CD14-positive monocyte (primary cell): ENCODE measurements around the gene FAM53A. TPM values are rescaled to one million over a fixed set of nuclear protein-coding genes. Genes with fewer than 3 reads are reported as not detected.

Source experiments
- DNase-seq, 3 donors: peaks; one replicate each; pipeline ENCODE4 v3.0.0-alpha.2; 2011 to 2022
- H2AFZ ChIP-seq: 2 replicates; pipeline ENCODE4 v1.6.0; 2012; ENCODE audit warnings: mild to moderate bottlenecking, low read depth, low read length, inconsistent platforms; ENCODE audit not compliant: insufficient read depth, poor library complexity, severe bottlenecking
- H3K27ac ChIP-seq, 2 donors: 1 replicate in 1 of 2; 2 replicates in 1 of 2; pipeline ENCODE4 v1.5.1; 2012 to 2013; ENCODE audit warnings: low read length in 2 of 2, control low read depth in 1 of 2, inconsistent platforms in 1 of 2, low read depth in 1 of 2, mild to moderate bottlenecking in 1 of 2
- H3K27me3 ChIP-seq, 2 donors: one replicate each; pipeline versions ENCODE4 v1.6.0 to v1.6.1; 2011 to 2013; ENCODE audit warnings: low read length in 2 of 2; ENCODE audit not compliant: control insufficient read depth in 2 of 2, insufficient read depth in 2 of 2
- H3K36me3 ChIP-seq, 2 donors: replicated peaks in 1 of 2; 1 replicate in 1 of 2; 2 replicates in 1 of 2; pipeline versions ENCODE4 v1.5.1 to v1.6.1; 2012 to 2013; ENCODE audit warnings: low read length in 2 of 2, control low read depth in 1 of 2, inconsistent platforms in 1 of 2, mild to moderate bottlenecking in 1 of 2; ENCODE audit not compliant: insufficient read depth in 2 of 2, control insufficient read depth in 1 of 2
- H3K4me1 ChIP-seq, 2 donors: 1 replicate in 1 of 2; 2 replicates in 1 of 2; pipeline versions ENCODE4 v1.5.1 to v1.6.1; 2012 to 2013; ENCODE audit warnings: low read length in 2 of 2, control low read depth in 1 of 2, inconsistent platforms in 1 of 2, mild to moderate bottlenecking in 1 of 2, moderate library complexity in 1 of 2; ENCODE audit not compliant: insufficient read depth in 2 of 2, control insufficient read depth in 1 of 2
- H3K4me2 ChIP-seq: replicated peaks from 2 replicates; pipeline ENCODE3; 2012; ENCODE audit warnings: low read length, moderate library complexity, mild to moderate bottlenecking; ENCODE audit not compliant: poor library complexity, severe bottlenecking; ENCODE audit errors: extremely low read depth
- H3K4me3 ChIP-seq, 3 experiments: fragments of 200-600 bp in 1 of 3; sonication (generic) in 1 of 3; replicated peaks in 1 of 3; 1 replicate in 2 of 3; 2 replicates in 1 of 3; pipeline ENCODE4 v1.5.1; 2011 to 2013; ENCODE audit warnings: low read length in 3 of 3, mild to moderate bottlenecking in 3 of 3, control low read depth in 2 of 3, low read depth in 2 of 3, inconsistent platforms in 1 of 3, moderate library complexity in 1 of 3
- H3K79me2 ChIP-seq: 2 replicates; pipeline ENCODE4 v1.6.0; 2012; ENCODE audit warnings: mild to moderate bottlenecking, control low read depth, inconsistent platforms, low read length, moderate library complexity; ENCODE audit not compliant: insufficient read depth
- H3K9ac ChIP-seq: 2 replicates; pipeline ENCODE4 v1.6.0; 2017; ENCODE audit warnings: low read length, mild to moderate bottlenecking; ENCODE audit not compliant: insufficient read depth, poor library complexity, severe bottlenecking
- H3K9me3 ChIP-seq, 2 donors: replicated peaks in 1 of 2; 1 replicate in 1 of 2; 2 replicates in 1 of 2; pipeline versions ENCODE4 v1.5.1 to v1.6.1; 2012 to 2013; ENCODE audit warnings: low read length in 2 of 2, control low read depth in 1 of 2; ENCODE audit not compliant: control insufficient read depth in 1 of 2, insufficient read depth in 1 of 2
- H4K20me1 ChIP-seq: 2 replicates; pipeline ENCODE4 v1.6.0; 2012; ENCODE audit warnings: mild to moderate bottlenecking, low read length, control low read depth, moderate library complexity; ENCODE audit not compliant: insufficient read depth
- H3K27ac Mint-ChIP-seq, 7 donors: one replicate each; pipeline ENCODE4 v1.8.0; 2020; ENCODE audit warnings: mild to moderate bottlenecking in 7 of 7, mixed read lengths in 7 of 7, moderate library complexity in 6 of 7, inconsistent platforms in 2 of 7
- H3K27me3 Mint-ChIP-seq, 3 donors: one replicate each; pipeline ENCODE4 v1.8.0; 2021 to 2022; ENCODE audit warnings: low read depth in 3 of 3, mild to moderate bottlenecking in 3 of 3, mixed read lengths in 3 of 3, moderate library complexity in 3 of 3, inconsistent platforms in 1 of 3
- H3K36me3 Mint-ChIP-seq, 2 donors: one replicate each; pipeline ENCODE4 v1.8.0; 2020; ENCODE audit warnings: mixed read lengths in 2 of 2, inconsistent platforms in 1 of 2, mild to moderate bottlenecking in 1 of 2
- H3K4me1 Mint-ChIP-seq: one replicate; pipeline ENCODE4 v1.8.0; 2020; ENCODE audit warnings: mild to moderate bottlenecking, mixed read lengths
- H3K4me3 Mint-ChIP-seq, 2 donors: one replicate each; pipeline ENCODE4 v1.8.0; 2020; ENCODE audit warnings: mild to moderate bottlenecking in 2 of 2, mixed read lengths in 2 of 2, moderate library complexity in 1 of 2
- H3K9me3 Mint-ChIP-seq, 7 donors: one replicate each; pipeline ENCODE4 v1.8.0; 2020 to 2022; ENCODE audit warnings: mixed read lengths in 7 of 7, mild to moderate bottlenecking in 6 of 7, moderate library complexity in 6 of 7, inconsistent platforms in 2 of 7
- WGBS: methylation state at CpG from one replicate; pipeline ENCODE4 v1.1.5; 2013; ENCODE audit warnings: missing lambda C conversion rate; ENCODE audit not compliant: insufficient coverage; 5-methylcytosine and 5-hydroxymethylcytosine counted together
- intact Hi-C, 2 donors: fragments of 100-400 bp; cut with micrococcal nuclease; formaldehyde crosslinking; loops; one replicate each; pipeline versions ENCODE4 v1.15.0 to v1.15.1; 2023
- polyA plus RNA-seq, 3 donors: library from polyadenylated mRNA; depleted of rRNA in 1 of 3; unstranded in 2 of 3; stranded (reverse) in 1 of 3; fragments of 300-500 nt in 2 of 3; fragments of >200 nt in 1 of 3; fragmentation: Illumina TruSeq in 2 of 3; gene quantifications; 1 replicate in 2 of 3; 2 replicates in 1 of 3; pipeline ENCODE4 v1.2.3, GENCODE V29; 2012 to 2021
- TF ChIP-seq, protein P1 (sequence below): fragments of 200-600 bp; IDR thresholded peaks from one replicate; pipeline ENCODE4 v1.8.0; 2022; ENCODE audit warnings: antibody characterized with exemption, mild to moderate bottlenecking

The FAM53A gene
- polyA plus RNA-seq, 3 donors = 0.40 to 0.82 (median 0.76) TPM

- Histone ChIP-seq H3K4me2 (no peak overlapping the region), H2AFZ (no peak overlapping the region), H3K4me1 (no peaks in the 10 kb centered on the region), H3K27me3 (no peaks in the 10 kb centered on the region), H3K27ac (no peak overlapping the region), H3K4me3 (no peak overlapping the region), H4K20me1 (no peaks in the 10 kb centered on the region), H3K36me3 (no peaks in the 10 kb centered on the region), H3K9ac (no peak overlapping the region), H3K9me3 (no peaks in the 10 kb centered on the region), H3K79me2 (no peaks in the 10 kb centered on the region)
- 90% methylated on average over 16 of the region's 16 CpGs for WGBS
- Mint-ChIP-seq H3K36me3 (no peaks in the 10 kb centered on the region), H3K27me3 (peaks cover 0 to 6% (median 3%) of the 10 kb centered on the region in 3 donors), H3K27ac (no peak overlapping the region), H3K4me1 (no peaks in the 10 kb centered on the region), H3K4me3 (no peak overlapping the region), H3K9me3 (peaks cover 0 to 4% (median under 1%) of the 10 kb centered on the region in 7 donors)
- TF ChIP-seq, protein P1, sequence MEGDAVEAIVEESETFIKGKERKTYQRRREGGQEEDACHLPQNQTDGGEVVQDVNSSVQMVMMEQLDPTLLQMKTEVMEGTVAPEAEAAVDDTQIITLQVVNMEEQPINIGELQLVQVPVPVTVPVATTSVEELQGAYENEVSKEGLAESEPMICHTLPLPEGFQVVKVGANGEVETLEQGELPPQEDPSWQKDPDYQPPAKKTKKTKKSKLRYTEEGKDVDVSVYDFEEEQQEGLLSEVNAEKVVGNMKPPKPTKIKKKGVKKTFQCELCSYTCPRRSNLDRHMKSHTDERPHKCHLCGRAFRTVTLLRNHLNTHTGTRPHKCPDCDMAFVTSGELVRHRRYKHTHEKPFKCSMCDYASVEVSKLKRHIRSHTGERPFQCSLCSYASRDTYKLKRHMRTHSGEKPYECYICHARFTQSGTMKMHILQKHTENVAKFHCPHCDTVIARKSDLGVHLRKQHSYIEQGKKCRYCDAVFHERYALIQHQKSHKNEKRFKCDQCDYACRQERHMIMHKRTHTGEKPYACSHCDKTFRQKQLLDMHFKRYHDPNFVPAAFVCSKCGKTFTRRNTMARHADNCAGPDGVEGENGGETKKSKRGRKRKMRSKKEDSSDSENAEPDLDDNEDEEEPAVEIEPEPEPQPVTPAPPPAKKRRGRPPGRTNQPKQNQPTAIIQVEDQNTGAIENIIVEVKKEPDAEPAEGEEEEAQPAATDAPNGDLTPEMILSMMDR = no peak
- intact Hi-C loops = no loop called here
- DNase-seq = no peak
These were observed 43.9 kb downstream of the FAM53A start for GRCh38 chr4:1640190-1640589.

DNA sequence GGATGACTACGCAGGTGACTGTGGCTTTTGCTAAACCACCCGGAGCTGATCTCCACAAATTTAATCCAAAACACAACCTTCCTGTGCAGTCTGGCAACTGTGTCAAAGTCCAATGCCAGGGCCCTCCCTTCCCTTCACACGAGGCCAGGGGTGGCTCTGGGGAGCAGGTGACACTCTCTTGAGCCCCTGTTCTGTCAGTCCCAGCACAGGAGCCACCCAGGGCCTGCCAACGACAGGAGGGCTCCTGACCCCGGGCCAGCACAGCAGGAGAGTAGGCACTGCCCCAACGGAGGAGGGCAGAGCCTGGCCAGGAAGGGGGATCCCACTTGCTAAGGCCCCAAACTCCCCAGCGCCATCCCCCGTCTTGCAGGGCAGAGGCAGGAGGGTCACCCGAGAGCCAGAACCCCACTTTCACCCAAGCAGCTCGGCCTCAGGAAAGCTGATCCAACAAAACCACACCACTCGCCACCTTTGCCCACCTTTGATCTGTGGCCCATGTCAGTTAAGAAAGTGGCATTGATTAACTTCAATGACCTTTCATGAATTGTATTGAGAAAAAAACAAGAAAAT lies 44.7 kb downstream of the FAM53A start:
- TF ChIP-seq, protein P1 = no peak
- no peaks in the 10 kb centered on the region for H3K4me1 Mint-ChIP-seq
- peak overlapping the region in 1 of 7 donors; percentile 45 for H3K27ac Mint-ChIP-seq
- peaks cover 0 to 4% (median 2%) of the 10 kb centered on the region in 7 donors for H3K9me3 Mint-ChIP-seq
- no peak for DNase-seq
- H3K27me3 ChIP-seq = no peaks in the 10 kb centered on the region
- no peak overlapping the region for H3K4me2 ChIP-seq
- H3K4me3 Mint-ChIP-seq = no peak overlapping the region
- H3K79me2 ChIP-seq = no peaks in the 10 kb centered on the region
- no peaks in the 10 kb centered on the region for H4K20me1 ChIP-seq
- 96% methylated on average over 10 of the region's 11 CpGs for WGBS
- H3K27ac ChIP-seq = no peak overlapping the region
- intact Hi-C loops = no loop called here
- H3K4me3 ChIP-seq = no peak overlapping the region
- H3K36me3 Mint-ChIP-seq = no peaks in the 10 kb centered on the region
- no peak overlapping the region for H3K9ac ChIP-seq
- H3K4me1 ChIP-seq = no peaks in the 10 kb centered on the region
- peaks cover 0 to 6% (median 3%) of the 10 kb centered on the region in 3 donors for H3K27me3 Mint-ChIP-seq
- no peaks in the 10 kb centered on the region for H3K9me3 ChIP-seq
- no peaks in the 10 kb centered on the region for H3K36me3 ChIP-seq
- no peak overlapping the region for H2AFZ ChIP-seq
